NCI-H1092 (cell line): ENCODE measurements around the gene CDH4.

ENCODE experiments used
- DNase-seq: peaks from one replicate; lab custom pipeline; 2025; lab: John Stamatoyannopoulos, UW

The CDH4 gene

GRCh38 chr20:61582196-61582923 lies 330.3 kb downstream of the CDH4 start:
- DNase-seq, result no peak

- DNase-seq, result no peak
These were observed 331.3 kb downstream of the CDH4 start for GRCh38 chr20:61583356-61583755.

GRCh38 chr20:61584851-61585250 lies 332.8 kb downstream of the CDH4 start:
- DNase-seq, result no peak

- no peak for DNase-seq
These were observed 333.7 kb downstream of the CDH4 start for GRCh38 chr20:61585764-61586163.

GRCh38 chr20:61587036-61587435 lies 335.0 kb downstream of the CDH4 start:
- no peak for DNase-seq

GRCh38 chr20:61587681-61588289 lies 335.7 kb downstream of the CDH4 start:
- no peak for DNase-seq

- no peak for DNase-seq
These were observed 336.6 kb downstream of the CDH4 start for GRCh38 chr20:61588411-61589385.

GRCh38 chr20:61590236-61590635 lies 338.2 kb downstream of the CDH4 start:
- DNase-seq, result no peak

- DNase-seq, result no peak
These were observed 341.5 kb downstream of the CDH4 start for GRCh38 chr20:61593516-61593915.

- no peak for DNase-seq
These were observed 342.1 kb downstream of the CDH4 start for GRCh38 chr20:61594198-61594597.

- no peak for DNase-seq
These were observed 343.2 kb downstream of the CDH4 start for GRCh38 chr20:61595216-61595615.

- DNase-seq, result no peak
These were observed 344.7 kb downstream of the CDH4 start for GRCh38 chr20:61596687-61597330.

- DNase-seq, result no peak
These were observed 345.9 kb downstream of the CDH4 start for GRCh38 chr20:61597996-61598395.

- DNase-seq, result no peak
These were observed 346.5 kb downstream of the CDH4 start for GRCh38 chr20:61598586-61598985.

- no peak for DNase-seq
These were observed 347.0 kb downstream of the CDH4 start for GRCh38 chr20:61599061-61599531.

- DNase-seq, result no peak
These were observed 347.5 kb downstream of the CDH4 start for GRCh38 chr20:61599541-61599992.

GRCh38 chr20:61600016-61600415 lies 348.0 kb downstream of the CDH4 start:
- no peak for DNase-seq

- no peak for DNase-seq
These were observed 349.3 kb downstream of the CDH4 start for GRCh38 chr20:61601361-61601760.

- no peak for DNase-seq
These were observed 349.8 kb downstream of the CDH4 start for GRCh38 chr20:61601853-61602252.

- DNase-seq, result no peak
These were observed 351.7 kb downstream of the CDH4 start for GRCh38 chr20:61603715-61604114.

GRCh38 chr20:61604549-61604948 lies 352.5 kb downstream of the CDH4 start:
- DNase-seq, result no peak

GRCh38 chr20:61605283-61605682 lies 353.2 kb downstream of the CDH4 start:
- DNase-seq, result no peak
